Measurements from ENCODE around the gene CSH1.
"Not testable (repeated sequence)": the region's sequence is repeated elsewhere in the genome, so short reads cannot be mapped to it uniquely, and the experiment has no call there.

The CSH1 gene

GRCh38 chr17:63914471-63914870, 18.1 kb upstream of the CSH1 start:
- Histone ChIP-seq H3K9me3 (ENCODE audit: low read length) (no peaks in the 10 kb centered on the region), H3K36me3 (ENCODE audit: insufficient read depth, low read length) (no peaks in the 10 kb centered on the region), H3K27ac (ENCODE audit: low read depth, low read length) (no peak overlapping the region), H3K27me3 (ENCODE audit: control insufficient read depth in 1 of 2, insufficient read depth in 2 of 2, low read length in 2 of 2) (peaks cover 0 to 5% of the 10 kb centered on the region in 2 donors), H3K4me1 (ENCODE audit: insufficient read depth, low read length) (no peaks in the 10 kb centered on the region), H3K4me3 (ENCODE audit: low read depth in 1 of 2, low read length in 2 of 2) (no peak overlapping the region), H3K9ac (ENCODE audit: low read length) (no peak overlapping the region)

DNA sequence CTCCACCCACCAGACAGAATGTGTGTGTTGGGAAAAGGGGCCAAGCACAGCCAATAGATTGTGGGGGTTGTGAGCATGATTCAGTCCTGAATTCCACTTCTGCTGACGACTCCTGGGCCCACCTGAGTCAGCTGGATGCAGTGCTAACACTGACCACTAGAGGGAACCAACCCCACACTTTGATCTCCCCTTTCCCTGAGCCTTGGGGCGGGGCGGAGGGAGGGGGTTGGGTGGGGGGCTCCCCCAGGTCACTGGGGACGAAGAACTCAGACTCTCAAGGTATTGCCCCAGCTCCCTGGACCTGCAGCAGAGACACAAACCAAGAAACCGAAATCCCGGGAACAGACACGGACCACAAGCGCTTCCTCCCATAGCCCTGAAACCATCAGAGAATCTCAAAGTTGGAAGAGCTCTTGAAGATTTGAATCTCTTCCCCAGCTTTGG, 15.3 kb upstream of the CSH1 start:
- Histone ChIP-seq H3K9me3 (ENCODE audit: low read length) (no peaks in the 10 kb centered on the region), H3K27me3 (ENCODE audit: control insufficient read depth in 1 of 2, insufficient read depth in 2 of 2, low read length in 2 of 2) (peaks cover 0 to 5% of the 10 kb centered on the region in 2 donors), H3K4me1 (ENCODE audit: insufficient read depth, low read length) (no peaks in the 10 kb centered on the region), H3K27ac (ENCODE audit: low read depth, low read length) (no peak overlapping the region), H3K9ac (ENCODE audit: low read length) (no peak overlapping the region), H3K4me3 (ENCODE audit: low read depth in 1 of 2, low read length in 2 of 2) (no peak overlapping the region), H3K36me3 (ENCODE audit: insufficient read depth, low read length) (no peaks in the 10 kb centered on the region)

DNA sequence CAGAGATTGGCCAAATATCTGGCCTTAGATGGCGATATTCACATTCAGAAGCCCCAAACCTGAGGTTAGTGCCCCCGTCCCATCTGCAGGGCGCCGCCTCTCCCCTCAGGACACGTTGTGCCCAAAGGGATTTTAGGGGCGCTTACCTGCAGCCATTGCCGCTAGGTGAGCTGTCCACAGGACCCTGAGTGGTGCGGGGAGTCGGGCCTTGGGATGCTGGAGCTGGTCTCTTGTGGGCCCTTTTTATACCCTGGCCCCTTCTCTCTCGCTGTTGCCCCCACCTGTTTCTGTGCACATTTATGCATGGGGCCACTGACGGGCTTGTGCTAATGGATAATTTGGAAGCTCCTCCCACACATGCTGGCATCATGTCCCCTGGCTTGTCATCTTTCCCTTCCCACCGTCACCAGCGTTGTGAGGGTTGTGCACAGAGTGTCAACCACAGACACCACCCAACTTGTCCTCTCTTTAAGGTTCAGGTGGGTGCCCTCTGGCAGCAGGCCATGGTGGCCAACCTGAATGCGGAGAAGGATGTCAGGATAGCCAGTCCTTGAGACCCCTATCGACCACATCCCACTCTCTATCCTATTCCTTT, 14.8 kb upstream of the CSH1 start, which contains the start of gene CSHL1:
TSS of gene CSHL1 (minus strand) at position 218 of the 595 bp plus-strand sequence. CDS start at position 156, 62 bp downstream.
- no peaks in the 10 kb centered on the region for H3K36me3 ChIP-seq (ENCODE audit: insufficient read depth, low read length)
- H3K27ac ChIP-seq (ENCODE audit: low read depth, low read length): no peak within 1 kb of the TSS
- H3K4me3 ChIP-seq (ENCODE audit: low read depth in 1 of 2, low read length in 2 of 2): no peak within 1 kb of the TSS
- no peaks in the 10 kb centered on the region for H3K4me1 ChIP-seq (ENCODE audit: insufficient read depth, low read length)
- no peak within 1 kb of the TSS for H3K9ac ChIP-seq (ENCODE audit: low read length)
- H3K27me3 ChIP-seq (ENCODE audit: control insufficient read depth in 1 of 2, insufficient read depth in 2 of 2, low read length in 2 of 2): peaks cover 0 to 5% of the 10 kb centered on the region in 2 donors
- H3K9me3 ChIP-seq (ENCODE audit: low read length): no peaks in the 10 kb centered on the region

- no peaks in the 10 kb centered on the region for H3K4me1 ChIP-seq (ENCODE audit: insufficient read depth, low read length)
- H3K36me3 ChIP-seq (ENCODE audit: insufficient read depth, low read length): no peaks in the 10 kb centered on the region
- no peak overlapping the region for H3K4me3 ChIP-seq (ENCODE audit: low read depth in 1 of 2, low read length in 2 of 2)
- H3K9ac ChIP-seq (ENCODE audit: low read length): no peak overlapping the region
- H3K27ac ChIP-seq (ENCODE audit: low read depth, low read length): no peak overlapping the region
- no peaks in the 10 kb centered on the region for H3K9me3 ChIP-seq (ENCODE audit: low read length)
- peaks cover 0 to 5% of the 10 kb centered on the region in 2 donors for H3K27me3 ChIP-seq (ENCODE audit: control insufficient read depth in 1 of 2, insufficient read depth in 2 of 2, low read length in 2 of 2)
Observed at GRCh38 chr17:63910096-63910495, 13.7 kb upstream of the CSH1 start.

GRCh38 chr17:63909586-63909985, 13.2 kb upstream of the CSH1 start:
- not testable (repeated sequence) for H3K27ac ChIP-seq (ENCODE audit: low read depth, low read length); H3K9me3 ChIP-seq (ENCODE audit: low read length); H3K36me3 ChIP-seq (ENCODE audit: insufficient read depth, low read length); H3K4me1 ChIP-seq (ENCODE audit: insufficient read depth, low read length); H3K27me3 ChIP-seq (ENCODE audit: control insufficient read depth in 1 of 2, insufficient read depth in 2 of 2, low read length in 2 of 2); H3K4me3 ChIP-seq (ENCODE audit: low read depth in 1 of 2, low read length in 2 of 2); H3K9ac ChIP-seq (ENCODE audit: low read length)

- not testable (repeated sequence) for H3K27ac ChIP-seq (ENCODE audit: low read depth, low read length); H3K9me3 ChIP-seq (ENCODE audit: low read length); H3K9ac ChIP-seq (ENCODE audit: low read length); H3K4me1 ChIP-seq (ENCODE audit: insufficient read depth, low read length); H3K27me3 ChIP-seq (ENCODE audit: control insufficient read depth in 1 of 2, insufficient read depth in 2 of 2, low read length in 2 of 2); H3K36me3 ChIP-seq (ENCODE audit: insufficient read depth, low read length); H3K4me3 ChIP-seq (ENCODE audit: low read depth in 1 of 2, low read length in 2 of 2)
Observed at GRCh38 chr17:63907161-63907778, 10.9 kb upstream of the CSH1 start.

GRCh38 chr17:63904796-63905195, 8.4 kb upstream of the CSH1 start:
- not testable (repeated sequence) for H3K4me3 ChIP-seq (ENCODE audit: low read depth in 1 of 2, low read length in 2 of 2); H3K9ac ChIP-seq (ENCODE audit: low read length); H3K27me3 ChIP-seq (ENCODE audit: control insufficient read depth in 1 of 2, insufficient read depth in 2 of 2, low read length in 2 of 2); H3K4me1 ChIP-seq (ENCODE audit: insufficient read depth, low read length); H3K9me3 ChIP-seq (ENCODE audit: low read length); H3K36me3 ChIP-seq (ENCODE audit: insufficient read depth, low read length); H3K27ac ChIP-seq (ENCODE audit: low read depth, low read length)

- not testable (repeated sequence) for H3K4me3 ChIP-seq (ENCODE audit: low read depth in 1 of 2, low read length in 2 of 2); H3K27ac ChIP-seq (ENCODE audit: low read depth, low read length); H3K4me1 ChIP-seq (ENCODE audit: insufficient read depth, low read length); H3K9ac ChIP-seq (ENCODE audit: low read length); H3K9me3 ChIP-seq (ENCODE audit: low read length); H3K36me3 ChIP-seq (ENCODE audit: insufficient read depth, low read length); H3K27me3 ChIP-seq (ENCODE audit: control insufficient read depth in 1 of 2, insufficient read depth in 2 of 2, low read length in 2 of 2)
Observed at GRCh38 chr17:63903787-63904201, 7.4 kb upstream of the CSH1 start.

DNA sequence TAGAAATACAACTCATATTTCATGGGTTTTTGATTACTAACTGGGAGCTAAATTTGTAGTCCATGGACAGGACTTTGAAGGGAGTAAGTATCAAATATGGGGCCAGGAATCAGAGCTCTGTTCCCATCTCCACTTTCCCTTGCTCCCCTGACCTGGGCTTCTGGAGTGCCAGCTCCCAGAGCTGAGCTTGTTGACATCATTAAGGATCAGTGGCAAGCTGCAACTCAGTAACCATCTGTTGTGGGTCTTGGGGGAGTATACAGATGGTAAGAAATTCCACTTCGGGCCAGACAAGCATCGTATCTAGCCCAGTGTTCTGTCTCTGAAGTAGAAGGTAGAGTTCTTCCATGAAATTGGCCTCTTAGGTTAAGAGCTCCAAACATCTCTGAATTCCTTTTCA, 5.6 kb upstream of the CSH1 start:
- not testable (repeated sequence) for H3K9ac ChIP-seq (ENCODE audit: low read length); H3K27ac ChIP-seq (ENCODE audit: low read depth, low read length)

GRCh38 chr17:63898899-63899798, 2.8 kb upstream of the CSH1 start:
- not testable (repeated sequence) for H3K4me3 ChIP-seq (ENCODE audit: low read depth in 1 of 2, low read length in 2 of 2)

More for the DNA sequence above, 5.6 kb upstream of the CSH1 start:
- not testable (repeated sequence) for H3K36me3 ChIP-seq (ENCODE audit: insufficient read depth, low read length); H3K4me3 ChIP-seq (ENCODE audit: low read depth in 1 of 2, low read length in 2 of 2); H3K4me1 ChIP-seq (ENCODE audit: insufficient read depth, low read length); H3K9me3 ChIP-seq (ENCODE audit: low read length); H3K27me3 ChIP-seq (ENCODE audit: control insufficient read depth in 1 of 2, insufficient read depth in 2 of 2, low read length in 2 of 2)

DNA sequence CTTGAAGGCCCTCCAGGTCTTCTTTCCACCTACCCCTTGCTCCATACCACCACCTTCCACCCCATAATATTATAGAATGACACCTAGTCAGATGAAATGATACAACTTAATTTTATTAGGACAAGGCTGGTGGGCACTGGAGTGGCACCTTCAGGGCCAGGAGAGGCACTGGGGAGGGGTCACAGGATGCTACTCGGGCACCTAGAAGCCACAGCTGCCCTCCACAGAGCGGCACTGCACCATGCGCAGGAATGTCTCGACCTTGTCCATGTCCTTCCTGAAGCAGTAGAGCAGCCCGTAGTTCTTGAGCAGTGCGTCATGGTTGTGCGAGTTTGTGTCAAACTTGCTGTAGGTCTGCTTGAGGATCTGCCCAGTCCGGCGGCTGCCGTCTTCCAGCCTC, 1.6 kb downstream of the CSH1 start:
- H3K9ac ChIP-seq (ENCODE audit: low read length): not testable (repeated sequence)

More at GRCh38 chr17:63898899-63899798, 2.8 kb upstream of the CSH1 start:
- H3K27me3 ChIP-seq (ENCODE audit: control insufficient read depth in 1 of 2, insufficient read depth in 2 of 2, low read length in 2 of 2); H3K4me1 ChIP-seq (ENCODE audit: insufficient read depth, low read length); H3K9me3 ChIP-seq (ENCODE audit: low read length); H3K9ac ChIP-seq (ENCODE audit: low read length); H3K36me3 ChIP-seq (ENCODE audit: insufficient read depth, low read length); H3K27ac ChIP-seq (ENCODE audit: low read depth, low read length): not testable (repeated sequence)

More for the DNA sequence above, 1.6 kb downstream of the CSH1 start:
- H3K36me3 ChIP-seq (ENCODE audit: insufficient read depth, low read length); H3K27ac ChIP-seq (ENCODE audit: low read depth, low read length); H3K4me1 ChIP-seq (ENCODE audit: insufficient read depth, low read length); H3K4me3 ChIP-seq (ENCODE audit: low read depth in 1 of 2, low read length in 2 of 2); H3K27me3 ChIP-seq (ENCODE audit: control insufficient read depth in 1 of 2, insufficient read depth in 2 of 2, low read length in 2 of 2); H3K9me3 ChIP-seq (ENCODE audit: low read length): not testable (repeated sequence)
